Pancreas (tissue), 10 donors: ENCODE results near the gene GPR18. TPM values are rescaled to one million over a fixed set of nuclear protein-coding genes. Genes with fewer than 3 reads are reported as not detected.

ENCODE experiments used
- ATAC-seq, 4 donors: fragments of 200-7000 bp; cut with Tn5 transposase; one replicate each; pipeline versions ENCODE4 v1.8.0 to v1.9.1; 2020; ENCODE audit warnings: mild to moderate bottlenecking in 4 of 4, moderate library complexity in 4 of 4
- DNase-seq, 6 donors: peaks; one replicate each; pipeline ENCODE4 v3.0.0-alpha.2; 2020
- FAIRE-seq: peaks from 2 replicates; lab custom pipeline; 2012; peaks lifted over from hg19 to GRCh38; lab: Jason Lieb, UNC
- H3K27ac ChIP-seq, 4 donors: fragments of 200-600 bp; sonication (generic); 1 replicate in 3 of 4; 2 replicates in 1 of 4; pipeline versions ENCODE4 v1.5.0 to v1.8.0; 2020
- H3K27me3 ChIP-seq, 4 donors: fragments of 200-600 bp; one replicate each; pipeline ENCODE4 v1.8.0; 2021
- H3K36me3 ChIP-seq, 3 donors: fragments of 200-600 bp; sonication (generic) in 1 of 3; one replicate each; pipeline versions ENCODE4 v1.5.0 to v1.8.0; 2020 to 2021
- H3K4me1 ChIP-seq, 3 donors: fragments of 200-600 bp; one replicate each; pipeline ENCODE4 v1.8.0; 2021
- H3K4me3 ChIP-seq, 4 donors: fragments of 200-600 bp; sonication (generic) in 2 of 4; one replicate each; pipeline versions ENCODE4 v1.5.0 to v1.8.0; 2020 to 2021
- H3K9me3 ChIP-seq, 4 donors: fragments of 200-600 bp; one replicate each; pipeline ENCODE4 v1.8.0; 2021
- CTCF ChIP-seq, 4 donors: fragments of 200-600 bp; sonication (generic) in 3 of 4; IDR thresholded peaks; one replicate each; pipeline versions ENCODE4 v1.5.0 to v1.8.0; 2021; ENCODE audit warnings: antibody characterized with exemption in 4 of 4
- WGBS, 2 donors: extraction: QIAGEN DNeasy Blood & Tissue Kit; methylation state at CpG; one replicate each; pipeline ENCODE4 v1.1.7; 2013; 5-methylcytosine and 5-hydroxymethylcytosine counted together
- intact Hi-C, 3 donors: fragments of 100-400 bp; cut with DNase I; formaldehyde crosslinking; loops; one replicate each; pipeline versions ENCODE4 v1.11.1 to v1.14.2; 2022
- polyA plus RNA-seq, 2 donors: library from polyadenylated mRNA; stranded (reverse); fragments of 200-250 nt; gene quantifications; one replicate each; pipeline ENCODE4 v1.2.3, GENCODE V29; 2013
- total RNA-seq, 6 donors: library from RNA; stranded (reverse); fragmentation: NEBNext Ultra II Directional in 4 of 6; extraction: Animal tissue kit (Norgen Biotek cat#: 25700) in 4 of 6; gene quantifications; one replicate each; pipeline versions ENCODE4 v1.2.1 to v1.2.4, GENCODE V29; 2021 to 2023
- donor health status: healthy with polysubstance abuse.
- donor health status: DM: no; HTN: no; CAD: no; lungs with moderate emphysema.
- donor health status: DM: no; HTN: no; CAD: no.
- donor health status: control.
- donor health status: control.
- donor health status: Bipolar disorder and iron deficiency.
- donor health status: DM: yes; HTN: yes; CAD: no.
- donor health status: DM: no; HTN: no; CAD: no.
- donor health status: DM: no; HTN: no; CAD: no.
- donor health status: DM: yes; HTN: yes; CAD: no.

GPR18 gene
- total and polyA plus RNA-seq, 8 donors, result 0.14 to 0.22 TPM; not detected in 6

DNA sequence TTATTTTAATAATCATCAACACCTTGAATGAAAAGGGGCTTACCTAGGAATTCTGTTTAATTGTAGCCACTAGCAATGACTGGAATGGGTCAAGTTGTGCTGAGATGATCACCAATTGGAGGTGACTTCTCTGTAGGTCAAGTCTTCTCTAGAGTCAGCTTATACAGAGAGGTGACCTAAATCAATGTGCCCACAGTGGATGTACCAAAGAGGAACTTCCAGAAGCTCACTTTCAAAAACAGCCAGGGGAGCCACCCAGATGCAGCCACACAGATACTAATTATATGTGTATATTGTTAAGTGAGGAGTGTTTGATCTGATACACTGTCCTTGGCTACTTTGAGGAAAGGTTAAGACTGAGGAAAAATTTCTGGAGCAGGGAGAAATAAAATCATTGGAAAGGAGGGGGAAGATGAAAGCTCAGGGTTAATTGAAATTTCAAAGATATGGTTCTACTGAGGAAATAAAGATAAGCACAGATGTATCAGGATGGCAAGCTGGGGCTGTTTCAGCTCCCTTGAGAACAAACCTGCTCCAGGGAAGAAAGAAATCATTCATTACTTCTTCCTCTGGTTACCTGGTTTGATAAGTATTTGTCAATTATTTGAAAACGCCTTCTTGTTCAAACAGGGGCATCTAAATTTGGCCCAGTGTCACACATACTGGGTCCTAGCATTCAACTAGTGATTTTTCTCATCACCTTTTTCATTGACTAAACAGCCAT is 43.9 kb upstream of the GPR18 start:
- ATAC-seq, result peak in 1 of 4 donors; percentile 8
- no peak overlapping the region for H3K27ac ChIP-seq
- TF ChIP-seq CTCF (IDR thresholded peaks at IDR 0.05), result no peak

GRCh38 chr13:99301056-99301838 is 43.1 kb upstream of the GPR18 start:
- ATAC-seq (no peak), FAIRE-seq (no peak), DNase-seq (no peak)
- 91 to 93% methylated on average over 7 of the region's 7 CpGs for WGBS, 2 donors
- no peaks in the 10 kb centered on the region for H3K36me3 ChIP-seq
- no peaks in the 10 kb centered on the region for H3K9me3 ChIP-seq
- no peaks in the 10 kb centered on the region for H3K4me1 ChIP-seq
- H3K27ac ChIP-seq, result no peak overlapping the region
- intact Hi-C loops, result no loop called here
- no peak overlapping the region for H3K4me3 ChIP-seq
- no peaks in the 10 kb centered on the region for H3K27me3 ChIP-seq
- TF ChIP-seq CTCF (IDR thresholded peaks at IDR 0.05), result no peak

More for the DNA sequence above, 43.9 kb upstream of the GPR18 start:
- WGBS, 2 donors, result 38 to 41% methylated on average over 1 of the region's 1 CpG
- no peak for DNase-seq
- no peak overlapping the region for H3K4me3 ChIP-seq
- intact Hi-C loops, result no loop called here
- FAIRE-seq, result no peak
- no peaks in the 10 kb centered on the region for H3K4me1 ChIP-seq
- H3K9me3 ChIP-seq, result no peaks in the 10 kb centered on the region
- H3K36me3 ChIP-seq, result no peaks in the 10 kb centered on the region
- H3K27me3 ChIP-seq, result no peaks in the 10 kb centered on the region

- no peak overlapping the region for H3K4me3 ChIP-seq
- intact Hi-C loops, result no loop called here
- H3K27ac ChIP-seq, result no peak overlapping the region
- no peaks in the 10 kb centered on the region for H3K9me3 ChIP-seq
- no peaks in the 10 kb centered on the region for H3K36me3 ChIP-seq
- ATAC-seq (no peak), DNase-seq (no peak), FAIRE-seq (no peak)
- H3K27me3 ChIP-seq, result no peaks in the 10 kb centered on the region
- H3K4me1 ChIP-seq, result no peaks in the 10 kb centered on the region
- WGBS, 2 donors, result 89 to 93% methylated on average over 4 of the region's 4 CpGs
- TF ChIP-seq CTCF (IDR thresholded peaks at IDR 0.05), result no peak
These were observed 41.8 kb upstream of the GPR18 start for GRCh38 chr13:99299920-99300341.

- Histone ChIP-seq H3K27ac (no peak overlapping the region), H3K36me3 (no peaks in the 10 kb centered on the region), H3K4me1 (no peaks in the 10 kb centered on the region), H3K4me3 (no peak overlapping the region), H3K27me3 (no peaks in the 10 kb centered on the region), H3K9me3 (no peaks in the 10 kb centered on the region)
- no peak for ATAC-seq
- FAIRE-seq, result no peak
- no peak for TF ChIP-seq CTCF (IDR thresholded peaks at IDR 0.05)
- intact Hi-C loops, result no loop called here
- no peak for DNase-seq
- WGBS, 2 donors, result 87 to 92% methylated on average over 4 of the region's 4 CpGs
These were observed 41.2 kb upstream of the GPR18 start for GRCh38 chr13:99299256-99299919.
